ENCODE data around the gene SNX17.

Gene SNX17

GRCh38 chr2:27380626-27381545 lies 10.5 kb downstream of the SNX17 start, which contains the start of gene ZNF513:
ZNF513 (minus strand) TSS chr2:27380734; CDS start chr2:27380526, 208 bp downstream.
- Histone ChIP-seq H2BK120ac (ENCODE audit: low read depth, low read length) (no peak within 1 kb of the TSS), H3K4me1 (ENCODE audit: control insufficient read depth, low read depth, low read length) (no peaks in the 10 kb centered on the region), H2AK5ac (ENCODE audit: low read length) (no peak within 1 kb of the TSS), H3K4me3 (ENCODE audit: low read length) (peak within 1 kb of the TSS; percentile 19), H3K23ac (ENCODE audit: low read length) (no peak within 1 kb of the TSS), H3K4ac (ENCODE audit: low read depth, low read length) (peak within 1 kb of the TSS; percentile 75), H3K79me1 (ENCODE audit: low read length) (peaks cover 10% of the 10 kb centered on the region), H3K27me3 (ENCODE audit: insufficient read depth, low read length, poor library complexity) (no peaks in the 10 kb centered on the region), H3K79me2 (ENCODE audit: control insufficient read depth, insufficient read depth, low read length) (peaks cover 8% of the 10 kb centered on the region), H2BK15ac (replicated peaks; ENCODE audit: low read depth) (no peak within 1 kb of the TSS), H4K8ac (ENCODE audit: low read depth, low read length) (no peak within 1 kb of the TSS), H3K4me2 (ENCODE audit: low read length) (peak within 1 kb of the TSS; percentile 75), H3K36me3 (ENCODE audit: control insufficient read depth, insufficient read depth, low read length) (peaks cover 32% of the 10 kb centered on the region), H4K5ac (ENCODE audit: low read length) (peak within 1 kb of the TSS; percentile 21), H2BK5ac (ENCODE audit: low read length) (peak within 1 kb of the TSS; percentile 35), H3K18ac (ENCODE audit: low read length) (peak within 1 kb of the TSS; percentile 78), H3K27ac (ENCODE audit: low read depth, low read length) (peak within 1 kb of the TSS; percentile 97), H3K56ac (ENCODE audit: low read length) (peak within 1 kb of the TSS; percentile 91), H3K9ac (ENCODE audit: low read length) (peak within 1 kb of the TSS; percentile 72)
- peak; percentile 98 for DNase-seq
- WGBS (ENCODE audit: extremely low coverage, insufficient coverage, low lambda C conversion rate), result no CpG with 5 or more reads among the region's 67 CpGs

DNA sequence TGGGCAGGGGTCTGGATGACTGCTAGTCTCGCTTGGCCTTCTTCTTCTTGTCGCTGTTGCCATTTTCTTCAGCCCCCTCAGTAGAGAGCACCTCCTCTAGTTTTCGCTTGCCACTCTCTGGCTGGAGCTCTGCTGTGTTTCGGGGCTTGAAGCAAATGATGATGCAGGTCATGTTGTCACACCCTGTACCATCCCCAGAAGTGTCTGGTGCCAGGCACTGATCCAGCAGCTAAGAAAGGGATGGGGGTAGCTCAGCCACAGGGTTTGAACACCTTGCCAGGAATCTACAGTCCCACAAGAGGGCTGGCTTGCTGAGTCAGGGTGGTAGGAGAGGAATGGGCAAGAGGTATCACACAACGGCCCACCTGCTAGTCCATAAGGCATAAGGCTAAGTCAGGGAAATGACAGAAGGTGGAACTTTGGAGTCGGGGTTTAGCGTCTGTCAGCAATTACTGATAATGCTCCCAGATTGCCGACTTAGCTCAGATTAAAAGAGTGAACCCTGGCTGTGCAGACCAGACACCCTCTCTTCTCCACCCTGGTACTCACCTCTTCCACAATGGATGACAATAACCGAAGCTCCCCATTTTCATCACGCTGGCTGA lies 11.3 kb downstream of the SNX17 start:
- H4K5ac ChIP-seq (ENCODE audit: low read length), result no peak overlapping the region
- H3K79me1 ChIP-seq (ENCODE audit: low read length), result peaks cover 10% of the 10 kb centered on the region
- WGBS (ENCODE audit: extremely low coverage, insufficient coverage, low lambda C conversion rate), result no CpG with 5 or more reads among the region's 10 CpGs
- H3K27me3 ChIP-seq (ENCODE audit: insufficient read depth, low read length, poor library complexity), result no peaks in the 10 kb centered on the region
- no peak overlapping the region for H2AK5ac ChIP-seq (ENCODE audit: low read length)
- H3K18ac ChIP-seq (ENCODE audit: low read length), result no peak overlapping the region
- no peak overlapping the region for H2BK5ac ChIP-seq (ENCODE audit: low read length)
- peaks cover 31% of the 10 kb centered on the region for H3K36me3 ChIP-seq (ENCODE audit: control insufficient read depth, insufficient read depth, low read length)
- H3K4me2 ChIP-seq (ENCODE audit: low read length), result no peak overlapping the region
- H2BK15ac ChIP-seq (replicated peaks; ENCODE audit: low read depth), result no peak overlapping the region
- no peak overlapping the region for H3K4me3 ChIP-seq (ENCODE audit: low read length)
- peaks cover 10% of the 10 kb centered on the region for H3K79me2 ChIP-seq (ENCODE audit: control insufficient read depth, insufficient read depth, low read length)
- H3K9ac ChIP-seq (ENCODE audit: low read length), result peak overlapping the region; percentile 72
- no peak overlapping the region for H3K23ac ChIP-seq (ENCODE audit: low read length)
- H3K56ac ChIP-seq (ENCODE audit: low read length), result no peak overlapping the region
- H3K4ac ChIP-seq (ENCODE audit: low read depth, low read length), result no peak overlapping the region
- no peak overlapping the region for H4K8ac ChIP-seq (ENCODE audit: low read depth, low read length)
- H3K27ac ChIP-seq (ENCODE audit: low read depth, low read length), result peak overlapping the region; percentile 25
- no peak for DNase-seq
- H3K4me1 ChIP-seq (ENCODE audit: control insufficient read depth, low read depth, low read length), result no peaks in the 10 kb centered on the region
- no peak overlapping the region for H2BK120ac ChIP-seq (ENCODE audit: low read depth, low read length)

- H3K79me2 ChIP-seq (ENCODE audit: control insufficient read depth, insufficient read depth, low read length), result peaks cover 54% of the 10 kb centered on the region
These were observed 20.6 kb downstream of the SNX17 start for GRCh38 chr2:27390822-27391679.

GRCh38 chr2:27393225-27393624 lies 22.8 kb downstream of the SNX17 start:
- Histone ChIP-seq H3K79me1 (ENCODE audit: low read length) (peaks cover 11% of the 10 kb centered on the region), H3K4me1 (ENCODE audit: control insufficient read depth, low read depth, low read length) (no peaks in the 10 kb centered on the region), H2BK120ac (ENCODE audit: low read depth, low read length) (no peak overlapping the region), H3K36me3 (ENCODE audit: control insufficient read depth, insufficient read depth, low read length) (no peaks in the 10 kb centered on the region), H2AK5ac (ENCODE audit: low read length) (no peak overlapping the region), H2BK15ac (replicated peaks; ENCODE audit: low read depth) (no peak overlapping the region), H3K9ac (ENCODE audit: low read length) (no peak overlapping the region), H3K4ac (ENCODE audit: low read depth, low read length) (no peak overlapping the region), H3K56ac (ENCODE audit: low read length) (no peak overlapping the region), H4K5ac (ENCODE audit: low read length) (no peak overlapping the region), H3K18ac (ENCODE audit: low read length) (no peak overlapping the region), H3K4me2 (ENCODE audit: low read length) (no peak overlapping the region), H3K23ac (ENCODE audit: low read length) (no peak overlapping the region), H3K79me2 (ENCODE audit: control insufficient read depth, insufficient read depth, low read length) (peaks cover 69% of the 10 kb centered on the region), H2BK5ac (ENCODE audit: low read length) (no peak overlapping the region), H3K27me3 (ENCODE audit: insufficient read depth, low read length, poor library complexity) (no peaks in the 10 kb centered on the region), H3K4me3 (ENCODE audit: low read length) (no peak overlapping the region), H3K27ac (ENCODE audit: low read depth, low read length) (no peak overlapping the region), H4K8ac (ENCODE audit: low read depth, low read length) (no peak overlapping the region)
- no CpG with 5 or more reads among the region's 33 CpGs for WGBS (ENCODE audit: extremely low coverage, insufficient coverage, low lambda C conversion rate)
- DNase-seq, result no peak

More at GRCh38 chr2:27390822-27391679, 20.6 kb downstream of the SNX17 start:
- no CpG with 5 or more reads among the region's 9 CpGs for WGBS (ENCODE audit: extremely low coverage, insufficient coverage, low lambda C conversion rate)
- Histone ChIP-seq H4K5ac (ENCODE audit: low read length) (no peak overlapping the region), H3K27me3 (ENCODE audit: insufficient read depth, low read length, poor library complexity) (no peaks in the 10 kb centered on the region), H3K23ac (ENCODE audit: low read length) (no peak overlapping the region), H2AK5ac (ENCODE audit: low read length) (no peak overlapping the region), H3K27ac (ENCODE audit: low read depth, low read length) (no peak overlapping the region), H2BK5ac (ENCODE audit: low read length) (no peak overlapping the region), H3K4ac (ENCODE audit: low read depth, low read length) (no peak overlapping the region), H3K56ac (ENCODE audit: low read length) (no peak overlapping the region), H3K4me3 (ENCODE audit: low read length) (no peak overlapping the region), H2BK120ac (ENCODE audit: low read depth, low read length) (no peak overlapping the region), H3K36me3 (ENCODE audit: control insufficient read depth, insufficient read depth, low read length) (peaks cover 1% of the 10 kb centered on the region), H4K8ac (ENCODE audit: low read depth, low read length) (no peak overlapping the region), H3K18ac (ENCODE audit: low read length) (no peak overlapping the region), H2BK15ac (replicated peaks; ENCODE audit: low read depth) (no peak overlapping the region), H3K9ac (ENCODE audit: low read length) (no peak overlapping the region), H3K4me1 (ENCODE audit: control insufficient read depth, low read depth, low read length) (no peaks in the 10 kb centered on the region), H3K79me1 (ENCODE audit: low read length) (peaks cover 14% of the 10 kb centered on the region), H3K4me2 (ENCODE audit: low read length) (no peak overlapping the region)
- no peak for DNase-seq

DNA sequence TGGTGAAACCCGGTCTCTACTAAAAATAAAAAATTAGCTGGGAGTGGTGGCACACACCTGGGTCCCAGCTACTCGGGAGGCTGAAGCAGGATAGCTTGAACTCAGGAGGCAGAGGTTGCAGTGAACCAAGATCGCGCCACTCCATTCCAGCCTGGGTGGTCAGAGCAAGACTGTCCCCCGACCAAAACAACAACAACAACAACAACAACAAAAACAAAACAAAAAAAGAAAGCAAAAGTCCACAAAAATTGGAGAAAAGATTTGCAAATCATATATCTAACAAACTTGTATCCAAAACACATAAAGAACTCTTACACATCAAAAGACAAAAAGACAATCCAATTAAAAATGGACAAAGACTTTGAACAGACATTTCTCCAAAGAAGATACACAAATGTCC lies 28.5 kb downstream of the SNX17 start:
- Histone ChIP-seq H3K27ac (ENCODE audit: low read depth, low read length) (no peak overlapping the region), H3K4me1 (ENCODE audit: control insufficient read depth, low read depth, low read length) (no peaks in the 10 kb centered on the region), H3K56ac (ENCODE audit: low read length) (no peak overlapping the region), H2BK5ac (ENCODE audit: low read length) (no peak overlapping the region), H3K79me1 (ENCODE audit: low read length) (peaks cover 4% of the 10 kb centered on the region), H3K27me3 (ENCODE audit: insufficient read depth, low read length, poor library complexity) (no peaks in the 10 kb centered on the region), H2BK120ac (ENCODE audit: low read depth, low read length) (no peak overlapping the region), H2BK15ac (replicated peaks; ENCODE audit: low read depth) (no peak overlapping the region), H3K9ac (ENCODE audit: low read length) (no peak overlapping the region), H4K8ac (ENCODE audit: low read depth, low read length) (no peak overlapping the region), H3K18ac (ENCODE audit: low read length) (no peak overlapping the region), H3K79me2 (ENCODE audit: control insufficient read depth, insufficient read depth, low read length) (peaks cover 77% of the 10 kb centered on the region), H4K5ac (ENCODE audit: low read length) (no peak overlapping the region), H2AK5ac (ENCODE audit: low read length) (no peak overlapping the region), H3K23ac (ENCODE audit: low read length) (no peak overlapping the region), H3K4ac (ENCODE audit: low read depth, low read length) (no peak overlapping the region), H3K36me3 (ENCODE audit: control insufficient read depth, insufficient read depth, low read length) (peaks cover 2% of the 10 kb centered on the region), H3K4me3 (ENCODE audit: low read length) (no peak overlapping the region), H3K4me2 (ENCODE audit: low read length) (no peak overlapping the region)
- no peak for DNase-seq
- no CpG with 5 or more reads among the region's 5 CpGs for WGBS (ENCODE audit: extremely low coverage, insufficient coverage, low lambda C conversion rate)
